Stromal cell of bone marrow (primary cell): ENCODE data around the gene EXOC3L1.

Experiments
- DNase-seq: peaks from one replicate; pipeline ENCODE4 v3.0.0-alpha.2; 2012; ENCODE audit warnings: low read depth

The EXOC3L1 gene

GRCh38 chr16:67179421-67180080 is 10.4 kb downstream of the EXOC3L1 start:
- no peak for DNase-seq

- no peak for DNase-seq
Measured at GRCh38 chr16:67177743-67178699, 11.9 kb downstream of the EXOC3L1 start.

- no peak for DNase-seq
Measured at GRCh38 chr16:67176662-67177061, 13.3 kb downstream of the EXOC3L1 start.

DNA sequence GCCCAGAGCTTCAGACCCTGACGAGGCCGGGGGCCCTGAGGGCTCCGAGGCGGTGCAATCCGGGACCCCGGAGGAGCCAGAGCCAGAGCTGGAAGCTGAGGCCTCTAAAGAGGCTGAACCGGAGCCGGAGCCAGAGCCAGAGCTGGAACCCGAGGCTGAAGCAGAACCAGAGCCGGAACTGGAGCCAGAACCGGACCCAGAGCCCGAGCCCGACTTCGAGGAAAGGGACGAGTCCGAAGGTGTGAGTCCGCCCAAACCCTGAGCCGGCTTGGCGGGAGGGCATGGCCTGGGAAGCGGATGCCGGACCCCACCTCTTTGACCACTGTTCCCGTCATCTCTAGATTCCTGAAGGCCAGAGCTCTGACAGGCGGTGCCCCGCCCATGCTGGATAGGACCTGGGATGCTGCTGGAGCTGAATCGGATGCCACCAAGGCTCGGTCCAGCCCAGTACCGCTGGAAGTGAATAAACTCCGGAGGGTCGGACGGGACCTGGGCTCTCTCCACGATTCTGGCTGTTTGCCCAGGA is 15.2 kb downstream of the EXOC3L1 start:
- DNase-seq: no peak

GRCh38 chr16:67173808-67174705 is 15.9 kb downstream of the EXOC3L1 start:
- peak; percentile 65 for DNase-seq

- no peak for DNase-seq
Measured at GRCh38 chr16:67173323-67173722, 16.6 kb downstream of the EXOC3L1 start.

- DNase-seq: no peak
Measured at GRCh38 chr16:67170949-67171649, 18.8 kb downstream of the EXOC3L1 start.

DNA sequence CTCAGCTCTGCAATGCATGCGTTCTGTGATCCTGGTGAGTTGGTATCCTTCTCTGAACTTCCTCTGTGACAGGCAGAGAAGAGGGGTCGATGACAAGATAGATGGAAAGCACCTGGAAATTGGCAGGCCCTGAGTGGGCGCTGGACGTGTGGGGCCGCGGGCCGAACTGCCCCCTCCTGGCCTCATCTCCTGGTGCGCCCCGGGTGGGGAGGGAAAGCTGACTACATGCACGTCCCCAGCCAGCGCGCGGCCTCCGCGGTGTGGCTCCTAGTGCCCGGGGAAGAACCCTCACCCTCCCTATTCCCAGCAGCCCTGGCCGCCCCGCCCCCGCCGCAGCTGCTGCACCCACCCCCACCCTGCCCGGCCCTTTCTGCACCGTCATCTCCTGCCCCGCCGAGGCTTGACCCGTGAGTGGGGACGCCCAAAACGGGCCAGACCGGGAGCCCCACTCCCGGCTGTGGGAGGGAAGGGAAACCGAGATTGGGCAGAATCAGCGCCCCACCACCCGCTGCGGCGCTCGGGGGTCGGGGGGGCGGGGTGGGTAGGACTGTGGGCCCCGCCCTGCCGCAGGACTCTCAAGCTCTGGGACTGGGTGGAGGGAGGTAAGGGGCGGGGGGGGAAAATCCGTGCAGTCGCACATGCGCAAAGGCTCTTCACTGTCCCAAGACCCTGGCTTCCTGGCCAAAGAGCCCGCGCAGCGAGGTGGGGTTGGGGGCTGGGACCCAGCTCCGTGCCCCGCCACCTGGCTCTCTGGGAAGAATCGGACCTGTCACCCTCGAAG is 19.6 kb downstream of the EXOC3L1 start, which contains the start of gene NOL3:
TSS of gene NOL3 (plus strand) at position 371 of the 781 bp plus-strand sequence.
- peak; percentile 67 for DNase-seq

DNA sequence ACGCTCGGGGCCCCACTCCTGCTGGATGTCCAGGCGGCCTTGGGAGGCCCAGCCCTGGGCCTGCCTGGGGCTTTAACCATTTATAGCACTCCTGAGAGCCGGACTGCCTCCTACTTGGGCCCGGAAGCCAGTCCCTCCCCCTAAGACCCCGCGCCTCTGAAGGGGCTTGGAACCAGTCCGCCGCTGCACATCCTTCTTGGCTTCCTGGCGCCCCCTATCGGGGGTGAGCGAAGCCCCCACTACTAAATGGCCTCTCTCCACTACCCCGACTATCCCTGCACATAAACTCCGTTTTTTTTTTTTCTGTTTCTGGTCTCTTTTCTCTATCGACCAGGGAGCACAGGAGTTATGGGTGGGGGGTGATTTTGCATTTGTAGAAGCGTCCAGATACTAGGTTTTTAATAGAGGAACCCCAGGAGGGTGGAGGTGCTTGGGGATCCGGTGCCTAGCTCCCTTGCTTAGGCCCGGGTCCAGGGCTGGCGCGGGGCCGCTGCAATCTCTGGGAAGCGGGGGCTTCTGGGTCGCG is 20.2 kb downstream of the EXOC3L1 start:
- DNase-seq: no peak

DNA sequence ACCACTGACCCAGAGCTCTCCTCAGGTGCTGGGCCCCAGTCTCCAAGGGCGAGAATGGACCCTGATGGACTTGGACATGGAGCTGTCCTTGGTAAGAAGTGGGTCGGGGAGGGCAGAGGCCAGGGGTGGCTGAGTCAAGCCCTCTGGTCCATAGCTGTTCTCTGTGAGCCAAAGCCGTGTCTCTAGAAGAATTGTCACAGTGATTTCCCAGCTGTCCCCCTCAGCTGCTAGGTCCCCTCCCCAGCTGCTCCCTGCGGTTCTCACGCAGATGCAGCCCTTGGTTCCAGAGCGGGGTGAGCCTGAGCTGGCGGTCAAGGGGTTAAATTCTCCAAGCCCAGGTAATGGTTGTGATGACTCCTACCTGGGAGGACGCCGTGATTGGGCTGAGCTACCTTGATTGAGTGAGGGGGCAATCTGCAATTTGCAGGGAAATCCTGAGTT is 20.9 kb downstream of the EXOC3L1 start:
- no peak for DNase-seq

DNA sequence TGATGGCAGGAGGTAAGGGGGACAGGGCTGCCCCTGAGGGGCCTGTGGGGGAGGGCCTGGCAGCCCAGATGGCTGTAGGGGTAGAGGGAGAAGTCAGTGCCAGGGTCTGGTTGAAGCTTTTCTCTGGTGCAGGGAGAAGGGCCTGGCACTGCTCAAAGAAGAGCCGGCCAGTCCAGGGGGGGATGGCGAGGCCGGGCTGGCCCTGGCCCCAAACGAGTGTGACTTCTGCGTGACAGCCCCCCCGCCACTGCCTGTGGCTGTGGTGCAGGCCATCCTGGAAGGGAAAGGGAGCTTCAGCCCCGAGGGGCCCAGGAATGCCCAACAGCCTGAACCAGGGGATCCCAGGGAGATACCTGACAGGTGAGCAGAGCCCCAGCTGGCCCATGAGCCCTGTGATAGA is 22.3 kb downstream of the EXOC3L1 start:
- no peak for DNase-seq

GRCh38 chr16:67166598-67167168 is 23.3 kb downstream of the EXOC3L1 start:
- DNase-seq: no peak

- no peak for DNase-seq
Measured at GRCh38 chr16:67166110-67166547, 23.8 kb downstream of the EXOC3L1 start.

- no peak for DNase-seq
Measured at GRCh38 chr16:67165121-67166078, 24.5 kb downstream of the EXOC3L1 start.

DNA sequence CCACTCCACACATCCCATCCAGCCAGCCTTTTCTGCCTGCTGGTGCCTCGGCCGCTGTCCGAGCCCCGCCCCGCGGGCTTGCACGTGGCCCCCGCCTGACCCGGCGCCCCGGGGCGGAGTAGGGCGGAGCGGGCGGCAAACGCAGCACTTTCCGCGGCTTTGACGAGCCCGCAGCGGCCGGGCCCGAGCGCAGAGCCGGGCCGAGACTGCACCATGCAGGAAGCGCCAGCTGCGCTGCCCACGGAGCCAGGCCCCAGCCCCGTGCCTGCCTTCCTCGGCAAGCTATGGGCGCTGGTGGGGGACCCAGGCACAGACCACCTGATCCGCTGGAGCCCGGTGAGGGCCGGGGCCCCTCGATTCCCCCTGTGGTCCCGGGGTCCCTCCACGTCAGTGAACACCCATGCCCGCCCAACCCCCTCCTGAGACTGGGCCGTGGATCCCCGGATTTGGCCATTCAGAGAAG is 25.3 kb downstream of the EXOC3L1 start, which contains the start of gene HSF4:
TSS of gene HSF4 (plus strand) at position 147 of the 463 bp plus-strand sequence. CDS start at position 214, 67 bp downstream.
- DNase-seq: no peak

DNA sequence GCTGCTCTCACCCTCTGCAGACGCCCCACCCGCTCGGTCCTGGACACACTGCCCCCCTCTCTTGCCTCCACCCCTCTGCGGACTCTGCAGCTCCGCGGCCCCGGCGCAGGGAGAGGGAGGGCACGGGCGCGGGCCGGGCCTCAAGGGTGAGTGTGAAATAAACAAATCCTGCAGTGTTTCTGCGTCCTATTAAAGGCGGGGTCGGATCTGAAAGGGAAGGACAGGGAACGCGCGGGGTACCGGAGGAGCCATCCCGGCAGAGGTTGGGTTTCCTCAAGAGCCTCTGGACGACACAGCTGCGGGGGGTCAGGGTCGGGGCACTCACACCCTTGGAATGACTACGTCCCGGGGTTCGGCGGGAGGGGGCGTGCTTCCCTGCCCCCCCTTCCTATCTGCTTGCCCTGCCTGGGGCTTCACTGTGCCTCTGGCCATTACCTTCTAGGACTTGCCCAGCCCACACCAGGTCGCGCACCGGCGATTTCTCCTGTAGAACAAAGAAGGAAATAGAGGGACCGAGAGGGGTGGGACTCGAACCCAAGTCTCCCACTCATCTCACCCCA is 25.9 kb downstream of the EXOC3L1 start:
- no peak for DNase-seq

DNA sequence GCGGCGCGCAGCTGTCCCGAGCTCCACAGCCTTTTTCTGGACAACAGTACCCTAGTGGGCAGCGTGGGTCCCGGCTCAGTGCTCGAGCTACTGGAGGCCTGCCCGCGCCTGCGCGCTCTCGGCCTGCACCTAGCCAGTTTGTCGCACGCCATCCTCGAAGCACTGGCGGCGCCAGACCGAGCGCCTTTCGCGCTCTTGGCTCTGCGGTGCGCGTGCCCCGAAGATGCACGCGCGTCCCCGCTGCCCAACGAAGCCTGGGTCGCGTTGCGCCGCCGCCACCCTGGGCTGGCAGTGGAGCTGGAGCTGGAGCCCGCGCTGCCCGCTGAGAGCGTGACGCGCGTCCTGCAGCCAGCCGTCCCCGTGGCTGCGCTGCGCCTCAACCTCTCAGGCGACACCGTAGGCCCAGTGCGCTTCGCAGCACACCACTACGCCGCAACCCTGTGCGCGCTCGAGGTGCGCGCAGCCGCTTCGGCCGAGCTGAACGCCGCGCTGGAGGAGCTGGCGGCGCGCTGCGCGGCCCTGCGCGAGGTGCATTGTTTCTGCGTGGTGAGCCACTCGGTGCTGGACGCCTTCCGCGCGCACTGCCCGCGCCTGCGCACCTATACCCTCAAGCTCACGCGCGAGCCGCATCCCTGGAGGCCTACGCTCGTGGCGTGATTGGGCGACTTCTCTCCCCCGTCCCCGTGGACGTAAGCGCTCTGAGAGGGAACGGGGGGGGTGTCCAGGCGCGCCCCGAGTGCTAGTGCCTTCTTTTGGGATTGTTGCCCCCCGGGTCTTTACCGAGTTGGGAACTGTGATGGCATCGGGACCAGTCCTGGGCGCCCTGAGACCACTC is 26.6 kb downstream of the EXOC3L1 start:
- no peak for DNase-seq
